Endothelial cell of umbilical vein (primary cell): Measurements from ENCODE around the gene GPANK1. TPM values are rescaled to one million over a fixed set of nuclear protein-coding genes. Genes with fewer than 3 reads are reported as not detected.

ENCODE experiments used
- Bru-seq: library from RNA; stranded (reverse); fragments of 400-500 nt; gene quantifications from one replicate; lab custom pipeline; 2021; lab: Mats Ljungman, UMichigan
- BruChase-seq, 2 experiments: library from RNA; stranded (reverse); fragments of 400-500 nt; gene quantifications; one replicate each; lab custom pipeline; 2021; lab: Mats Ljungman, UMichigan
- BruUV-seq: library from RNA; stranded (reverse); fragments of 400-500 nt; replicated peaks from 2 replicates; lab custom pipeline; 2021; lab: Mats Ljungman, UMichigan
- CTCF ChIA-PET: fragments of 300-600, 350-600 bp; sonication (Branson Sonifier 250); formaldehyde crosslinking; loops from one replicate; lab custom pipeline; 2021; ENCODE audit warnings: antibody characterized with exemption, inconsistent platforms; lab: Charles Lee
- POLR2A ChIA-PET: fragments of 300-600, 350-600 bp; sonication (Branson Sonifier 250); formaldehyde crosslinking; loops from one replicate; lab custom pipeline; 2021; ENCODE audit warnings: antibody characterized with exemption, inconsistent platforms; lab: Charles Lee
- DNase-seq: peaks from one replicate; pipeline ENCODE4 v3.0.0-alpha.2; 2011; ENCODE audit warnings: low read depth, low spot score
- FAIRE-seq: peaks from 2 replicates; lab custom pipeline; 2011; peaks lifted over from hg19 to GRCh38; lab: Jason Lieb, UNC
- H2AFZ ChIP-seq: 2 replicates; pipeline ENCODE4 v1.6.0; 2012; ENCODE audit warnings: low read depth, low read length, control low read depth, inconsistent platforms
- H3K27ac ChIP-seq: 2 replicates; pipeline ENCODE4 v1.5.1; 2011; ENCODE audit warnings: low read depth, mild to moderate bottlenecking, control low read depth, low read length, moderate library complexity; ENCODE audit not compliant: insufficient read depth
- H3K27me3 ChIP-seq, 2 experiments: 2 replicates each; pipeline versions ENCODE4 v1.6.0 to v1.6.1; 2011; ENCODE audit warnings: low read length in 2 of 2, mixed read lengths in 1 of 2; ENCODE audit not compliant: control insufficient read depth in 2 of 2, insufficient read depth in 2 of 2
- H3K36me3 ChIP-seq, 2 experiments: 2 replicates in 1 of 2; 3 replicates in 1 of 2; pipeline ENCODE4 v1.5.1; 2011; ENCODE audit warnings: low read length in 2 of 2, mild to moderate bottlenecking in 1 of 2, moderate library complexity in 1 of 2; ENCODE audit not compliant: control insufficient read depth in 2 of 2, insufficient read depth in 2 of 2; ENCODE audit errors: extremely low read depth in 1 of 2
- H3K4me1 ChIP-seq: 3 replicates; pipeline ENCODE4 v1.5.1; 2011; ENCODE audit warnings: mild to moderate bottlenecking, low read length; ENCODE audit not compliant: control insufficient read depth, insufficient read depth; ENCODE audit errors: extremely low read depth
- H3K4me2 ChIP-seq: 2 replicates; pipeline ENCODE4 v1.6.1; 2011; ENCODE audit warnings: low read length, control low read depth, mixed read lengths; ENCODE audit not compliant: insufficient read depth
- H3K4me3 ChIP-seq, 3 experiments: fragments of 200-600 bp in 1 of 3; sonication (generic), shearing (Covaris generic) in 1 of 3; replicated peaks in 1 of 3; 2 replicates each; pipeline ENCODE4 v1.5.1; 2011 to 2016; ENCODE audit warnings: control low read depth in 3 of 3, low read length in 3 of 3, mild to moderate bottlenecking in 2 of 3, inconsistent platforms in 1 of 3, low read depth in 1 of 3, moderate library complexity in 1 of 3; ENCODE audit not compliant: insufficient read depth in 1 of 3
- H3K79me2 ChIP-seq: 2 replicates; pipeline ENCODE4 v1.6.0; 2012; ENCODE audit warnings: low read length, inconsistent platforms; ENCODE audit not compliant: control insufficient read depth, insufficient read depth
- H3K9ac ChIP-seq: replicated peaks from 2 replicates; pipeline ENCODE3; 2011; ENCODE audit warnings: low read length, control low read depth; ENCODE audit not compliant: insufficient read depth; ENCODE audit errors: extremely low read depth
- H3K9me1 ChIP-seq: replicated peaks from 3 replicates; pipeline ENCODE4 v1.6.0; 2011; ENCODE audit warnings: mild to moderate bottlenecking, low read length; ENCODE audit not compliant: control insufficient read depth, insufficient read depth; ENCODE audit errors: extremely low read depth
- H3K9me3 ChIP-seq: replicated peaks from 2 replicates; pipeline ENCODE4 v1.5.1; 2012; ENCODE audit warnings: low read length, inconsistent platforms; ENCODE audit not compliant: control insufficient read depth, insufficient read depth
- H4K20me1 ChIP-seq: replicated peaks from 2 replicates; pipeline ENCODE3; 2011; ENCODE audit warnings: mild to moderate bottlenecking, low read length; ENCODE audit not compliant: control insufficient read depth, insufficient read depth; ENCODE audit errors: extremely low read depth
- EZH2 ChIP-seq: IDR thresholded peaks from 2 replicates; pipeline ENCODE4 v1.6.1; 2012; ENCODE audit warnings: borderline replicate concordance, low read depth, mild to moderate bottlenecking, moderate library complexity, low read length, inconsistent platforms; ENCODE audit not compliant: severe bottlenecking
- FOS ChIP-seq: IDR thresholded peaks from 2 replicates; pipeline ENCODE4 v1.6.1; 2011; ENCODE audit warnings: mild to moderate bottlenecking, low read length, moderate library complexity, borderline replicate concordance; ENCODE audit not compliant: insufficient read depth
- GATA2 ChIP-seq: IDR thresholded peaks from 2 replicates; pipeline ENCODE4 v1.7.0; 2011; ENCODE audit warnings: low read depth, mild to moderate bottlenecking, moderate library complexity, mixed read lengths, low read length; ENCODE audit not compliant: insufficient read length, insufficient read depth
- MAX ChIP-seq: IDR thresholded peaks from 2 replicates; pipeline ENCODE4 v1.6.1; 2011; ENCODE audit not compliant: insufficient read depth, insufficient read length
- MYC ChIP-seq: IDR thresholded peaks from one replicate; pipeline ENCODE4 v1.6.1; 2011; ENCODE audit warnings: mild to moderate bottlenecking, low read depth, low read length
- POLR2A ChIP-seq: IDR thresholded peaks from 2 replicates; pipeline ENCODE4 v1.6.1; 2012; ENCODE audit warnings: low read depth, mild to moderate bottlenecking, control low read depth, low read length
- POLR2AphosphoS5 ChIP-seq: IDR thresholded peaks from 2 replicates; pipeline ENCODE4 v1.6.1; 2012; ENCODE audit warnings: low read depth, mild to moderate bottlenecking, control low read depth, low read length, moderate library complexity; ENCODE audit not compliant: insufficient read depth
- dilution Hi-C: fragments of 300-500 bp; cut with MboI; formaldehyde crosslinking; loops from one replicate; pipeline ENCODE4 v1.15.0; 2019; ENCODE audit warnings: low sequenced_read_pairs; ENCODE audit not compliant: extremely low pct_ligation_motif_present
- intact Hi-C: fragments of 100-400 bp; cut with micrococcal nuclease; formaldehyde crosslinking; loops from one replicate; pipeline ENCODE4 v1.10.0; 2022
- long read RNA-seq: library from polyadenylated mRNA; stranded (forward); transcript quantifications from one replicate; pipeline ENCODE4 v2.0.0, GENCODE V29; 2021
- polyA minus RNA-seq, 3 experiments: library from RNA; depleted of rRNA, polyadenylated mRNA; stranded (reverse); fragments of >200 nt; gene quantifications; 1 replicate in 1 of 3; 2 replicates in 2 of 3; pipeline ENCODE4 v1.2.3, GENCODE V29; 2011
- polyA plus RNA-seq, 4 experiments: library from polyadenylated mRNA; depleted of rRNA in 3 of 4; stranded (reverse) in 3 of 4; unstranded in 1 of 4; fragments of >200 nt; gene quantifications; 2 replicates each; pipeline versions ENCODE4 v1.2.1 to v1.2.3, GENCODE V29; 2011 to 2012; ENCODE audit warnings: missing spikeins in 1 of 4
- total RNA-seq: library from RNA; stranded (reverse); gene quantifications from 2 replicates; pipeline ENCODE4 v1.2.3, GENCODE V29; 2021

GPANK1 gene
- total RNA-seq, result 11.7 and 12.6 TPM in 2 replicates
- 13.3 and 17.5 TPM in 2 replicates for polyA plus RNA-seq
- 11.8 and 16.0 TPM in 2 replicates for polyA plus RNA-seq (2011; cell fraction: cytosol; rRNA removed)
- 10.5 and 12.5 TPM in 2 replicates for polyA plus RNA-seq (2011; cell fraction: nucleus; rRNA removed)
- 7.3 and 7.5 TPM in 2 replicates for polyA plus RNA-seq (2012)
- polyA minus RNA-seq, result 3.6 and 4.5 TPM in 2 replicates
- 12.7 TPM for polyA minus RNA-seq (2011; cell fraction: cytosol; rRNA and poly(A)+ RNA removed)
- polyA minus RNA-seq (2011; cell fraction: nucleus; rRNA and poly(A)+ RNA removed), result 5.0 and 6.1 TPM in 2 replicates
- Bru-seq, nascent RNA, result percentile 61 among the genes with signal in this experiment
- percentile 52 among the genes with signal in this experiment for BruChase-seq, experiment 1, labeled RNA remaining after a 6-hour chase
- percentile 60 among the genes with signal in this experiment for BruChase-seq, experiment 2, labeled RNA remaining after a 2-hour chase
- long read RNA-seq, transcript GPANK1-202 (4 exons, 1,800 nt), result minor isoform, 5 of 45 reads
- long read RNA-seq, transcript GPANK1-203 (3 exons, 1,910 nt), result major isoform, 10 of 45 reads
- long read RNA-seq, transcript GPANK1-204 (4 exons, 1,814 nt), result minor isoform, 6 of 45 reads
- long read RNA-seq, partial matches to known transcripts, result 14 of 45 reads
- long read RNA-seq, other reads (novel, unspliced or antisense), result 5 of 45 reads

GRCh38 chr6:31664790-31665500, at the start of gene GPANK1:
Gene GPANK1, minus strand, starts transcription at chr6:31664997. Its CDS starts 519 bp downstream, at chr6:31664478.
- peak; percentile 41 for TF ChIP-seq POLR2AphosphoS5
- no peak for TF ChIP-seq FOS
- TF ChIP-seq GATA2, result no peak
- no peak for TF ChIP-seq EZH2
- peak; percentile 51 for TF ChIP-seq MAX
- peak; percentile 38 for TF ChIP-seq POLR2A
- TF ChIP-seq MYC, result no peak
- BruUV-seq, result no TSS peak
- Histone ChIP-seq H4K20me1 (no peaks in the 10 kb centered on the region), H3K9me3 (no peaks in the 10 kb centered on the region), H3K4me3 (peak within 1 kb of the TSS; percentile 70 to 94 (median 72)), H3K4me1 (peaks cover 31% of the 10 kb centered on the region), H3K27ac (peak within 1 kb of the TSS; percentile 77), H2AFZ (peak within 1 kb of the TSS; percentile 58), H3K27me3 (no peaks in the 10 kb centered on the region), H3K79me2 (peaks cover 36% of the 10 kb centered on the region), H3K4me2 (peak within 1 kb of the TSS; percentile 86), H3K36me3 (peaks cover 20 to 21% of the 10 kb centered on the region in 2 experiments), H3K9me1 (no peaks in the 10 kb centered on the region), H3K9ac (peak within 1 kb of the TSS; percentile 79)
- dilution Hi-C loops, result no loop called here
- FAIRE-seq (peak; percentile 99), DNase-seq (peak; percentile 95)
- intact Hi-C loops, result loop anchor here (1.0 to 10.0 kb wide), 7 partner anchors 13 to 530 kb away; partner anchors contain the start of genes ATP6V1G2, BAG6, GPSM3 and PBX2
- ChIA-PET CTCF (interaction anchor here (0.8 to 5.7 kb wide), 7 partner anchors 9 to 142 kb away, joined by 3 to 38 read pairs (median 4); partner anchors contain the start of genes APOM, ATP6V1G2, BAG6 and LSM2), POLR2A (interaction anchor here (0.7 to 1.3 kb wide), 7 partner anchors 12 to 163 kb away, joined by 3 to 5 read pairs (median 4); partner anchors contain the start of genes ABHD16A, BAG6, HSPA1B and LSM2)
